Duodenal mucosa (tissue), 2 donors: ENCODE data around the gene EEF1A2.

Source experiments
- H3K27ac ChIP-seq: one replicate; pipeline ENCODE4 v1.7.0; 2013; ENCODE audit warnings: low read depth, low read length
- H3K27me3 ChIP-seq, 2 donors: one replicate each; pipeline ENCODE4 v1.7.0; 2013; ENCODE audit warnings: low read length in 2 of 2, control low read depth in 1 of 2; ENCODE audit not compliant: insufficient read depth in 2 of 2, control insufficient read depth in 1 of 2
- H3K36me3 ChIP-seq, 2 donors: one replicate each; pipeline ENCODE4 v1.7.0; 2013; ENCODE audit warnings: low read length in 2 of 2, control low read depth in 1 of 2; ENCODE audit not compliant: insufficient read depth in 2 of 2, control insufficient read depth in 1 of 2
- H3K4me1 ChIP-seq, 2 donors: one replicate each; pipeline ENCODE4 v1.7.0; 2013; ENCODE audit warnings: low read length in 2 of 2, control low read depth in 1 of 2; ENCODE audit not compliant: insufficient read depth in 2 of 2, control insufficient read depth in 1 of 2
- H3K4me3 ChIP-seq, 2 donors: one replicate each; pipeline ENCODE4 v1.7.0; 2013; ENCODE audit warnings: low read length in 2 of 2, low read depth in 1 of 2
- H3K9ac ChIP-seq, 2 donors: one replicate each; pipeline ENCODE4 v1.7.0; 2013; ENCODE audit warnings: low read length in 2 of 2, low read depth in 1 of 2
- H3K9me3 ChIP-seq, 2 donors: one replicate each; pipeline ENCODE4 v1.7.0; 2013; ENCODE audit warnings: low read length in 2 of 2, control low read depth in 1 of 2; ENCODE audit not compliant: control insufficient read depth in 1 of 2

EEF1A2 gene

DNA sequence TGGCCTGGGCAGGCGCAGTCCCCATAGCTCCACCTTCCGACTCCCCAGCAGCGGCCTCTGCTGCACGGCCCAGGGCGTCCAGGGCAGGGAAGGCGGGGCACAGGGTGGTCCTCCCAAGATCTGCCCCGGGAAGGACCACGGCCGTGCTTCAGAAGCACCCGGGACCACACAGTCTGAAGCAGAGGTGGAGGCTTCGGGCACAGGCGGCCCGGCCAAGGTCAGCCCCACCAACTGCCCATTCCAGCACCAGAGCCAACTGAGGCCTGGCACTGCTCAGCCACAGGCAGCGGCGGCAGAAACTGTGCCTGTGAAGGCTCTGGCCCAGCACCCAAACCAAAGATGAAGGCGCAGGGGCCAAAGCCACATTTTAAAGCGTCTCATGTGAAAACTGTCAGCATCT lies 47.1 kb downstream of the EEF1A2 start:
- peaks cover 4 to 22% of the 10 kb centered on the region in 2 donors for H3K27me3 ChIP-seq
- H3K4me3 ChIP-seq, result no peak overlapping the region
- H3K27ac ChIP-seq, result no peak overlapping the region
- no peaks in the 10 kb centered on the region for H3K36me3 ChIP-seq
- no peaks in the 10 kb centered on the region for H3K4me1 ChIP-seq
- no peak overlapping the region for H3K9ac ChIP-seq
- no peaks in the 10 kb centered on the region for H3K9me3 ChIP-seq

DNA sequence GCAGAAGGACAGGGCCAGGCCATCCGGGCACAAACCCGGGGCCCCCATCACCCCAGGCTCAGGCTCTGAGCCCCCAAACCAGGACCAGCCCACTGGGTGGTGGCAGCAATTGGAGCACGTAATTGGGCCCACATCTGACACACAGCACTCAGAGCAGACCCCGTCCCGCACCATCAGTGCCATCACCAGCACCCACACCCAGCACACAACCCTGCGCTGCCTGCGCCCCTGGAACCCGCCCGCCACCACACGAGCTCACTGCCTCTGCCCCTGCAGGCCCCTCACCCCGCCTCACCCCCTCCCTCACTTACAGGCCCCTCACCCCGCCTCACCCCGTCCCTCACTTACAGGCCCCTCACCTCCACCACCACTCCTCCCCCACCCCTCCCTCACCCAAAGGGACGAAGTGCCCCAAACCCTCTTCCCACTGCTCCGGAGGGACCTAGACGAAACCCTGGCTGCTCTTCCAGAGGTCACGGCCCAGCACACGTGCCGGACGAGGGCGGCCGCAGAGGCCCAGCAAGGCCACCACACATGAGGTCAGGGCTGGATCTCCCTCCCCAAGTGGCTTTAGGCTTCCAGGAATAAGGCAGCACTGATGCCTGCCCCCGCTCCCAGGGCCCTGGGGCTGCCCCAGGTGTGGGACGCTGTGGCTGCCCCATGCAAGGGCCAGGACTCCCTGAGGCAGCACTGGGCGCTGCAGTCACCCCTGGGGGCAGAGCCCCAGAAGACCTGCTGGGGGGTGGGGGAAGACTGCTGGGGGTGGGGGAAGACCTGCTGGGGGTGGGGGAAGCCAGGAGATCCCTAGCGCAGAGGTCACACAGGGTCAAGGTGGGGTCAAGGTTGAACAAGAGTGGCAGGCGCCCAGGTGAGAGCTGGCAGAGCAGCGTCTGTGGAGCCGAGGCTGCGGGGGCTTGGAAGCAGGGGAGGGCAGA lies 48.8 kb downstream of the EEF1A2 start:
- H3K27me3 ChIP-seq, result peaks cover 4 to 20% of the 10 kb centered on the region in 2 donors
- H3K9me3 ChIP-seq, result no peaks in the 10 kb centered on the region
- H3K4me1 ChIP-seq, result no peaks in the 10 kb centered on the region
- no peak overlapping the region for H3K9ac ChIP-seq
- H3K27ac ChIP-seq, result no peak overlapping the region
- no peak overlapping the region for H3K4me3 ChIP-seq
- no peaks in the 10 kb centered on the region for H3K36me3 ChIP-seq

DNA sequence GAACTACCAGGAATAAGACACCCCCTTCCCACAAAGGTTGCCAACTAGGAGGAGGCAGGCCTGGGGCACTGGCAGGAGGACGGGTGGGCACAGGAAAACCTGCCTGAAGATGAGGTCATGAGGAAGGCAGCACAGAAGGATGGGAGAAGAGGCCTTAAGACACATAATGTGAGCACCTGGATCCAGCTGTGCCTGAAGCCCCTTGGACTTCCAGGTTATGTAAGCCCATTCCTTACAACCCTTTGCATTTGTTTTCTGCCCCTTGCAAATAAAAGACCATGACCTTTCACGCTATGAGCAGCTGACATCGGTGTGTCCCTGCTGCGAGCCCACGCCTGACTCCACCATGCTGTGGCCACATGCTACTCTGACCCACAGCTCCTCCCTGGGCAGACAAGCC lies 49.9 kb downstream of the EEF1A2 start:
- Histone ChIP-seq H3K4me3 (no peak overlapping the region), H3K9ac (no peak overlapping the region), H3K9me3 (no peaks in the 10 kb centered on the region), H3K27me3 (peaks cover 4 to 13% of the 10 kb centered on the region in 2 donors), H3K36me3 (no peaks in the 10 kb centered on the region), H3K4me1 (no peaks in the 10 kb centered on the region), H3K27ac (no peak overlapping the region)

DNA sequence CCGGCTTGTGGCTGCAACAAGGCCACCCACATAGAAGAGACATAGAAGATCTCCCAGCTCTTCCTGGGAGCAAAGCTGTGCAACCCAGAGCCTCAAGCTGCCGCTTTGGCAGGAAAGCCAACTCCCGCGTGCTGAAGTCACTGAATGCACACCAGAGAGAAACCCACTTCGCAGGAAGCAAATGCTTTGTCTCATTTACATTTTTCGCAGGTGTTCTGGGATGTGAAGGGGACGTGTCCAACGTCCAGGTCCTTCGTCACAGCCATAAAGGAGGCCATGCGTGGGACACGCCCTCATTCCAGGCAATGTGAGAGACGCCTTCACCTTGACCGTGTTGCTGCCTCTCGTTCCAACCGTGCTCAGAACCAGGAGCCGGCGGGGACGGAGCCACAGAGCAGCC lies 50.9 kb downstream of the EEF1A2 start:
- Histone ChIP-seq H3K4me1 (no peaks in the 10 kb centered on the region), H3K36me3 (no peaks in the 10 kb centered on the region), H3K9ac (no peak overlapping the region), H3K27me3 (peaks cover 4 to 13% of the 10 kb centered on the region in 2 donors), H3K4me3 (no peak overlapping the region), H3K9me3 (no peaks in the 10 kb centered on the region), H3K27ac (no peak overlapping the region)

DNA sequence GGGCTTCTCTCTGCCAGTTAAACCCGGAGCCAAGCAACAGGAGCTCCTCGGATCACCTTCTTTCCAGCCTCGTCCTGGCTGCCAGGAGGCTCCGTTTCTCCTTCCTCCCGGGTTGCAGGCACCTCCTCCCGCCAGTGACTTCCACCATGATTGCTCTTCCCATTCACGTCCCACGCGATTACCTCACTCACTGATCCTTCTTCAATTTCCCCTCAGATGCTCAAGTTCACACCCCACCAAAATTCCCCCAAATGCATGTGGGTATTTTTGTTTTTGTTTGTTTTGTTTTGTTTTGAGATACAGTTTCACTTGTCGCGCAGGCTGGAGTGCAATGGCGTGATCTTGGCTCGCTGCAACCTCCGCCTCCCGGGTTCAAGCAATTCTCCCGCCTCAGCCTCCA lies 51.6 kb downstream of the EEF1A2 start:
- no peak overlapping the region for H3K4me3 ChIP-seq
- H3K27ac ChIP-seq, result no peak overlapping the region
- H3K36me3 ChIP-seq, result no peaks in the 10 kb centered on the region
- H3K27me3 ChIP-seq, result peaks cover 4 to 11% of the 10 kb centered on the region in 2 donors
- H3K4me1 ChIP-seq, result no peaks in the 10 kb centered on the region
- H3K9me3 ChIP-seq, result no peaks in the 10 kb centered on the region
- H3K9ac ChIP-seq, result no peak overlapping the region

DNA sequence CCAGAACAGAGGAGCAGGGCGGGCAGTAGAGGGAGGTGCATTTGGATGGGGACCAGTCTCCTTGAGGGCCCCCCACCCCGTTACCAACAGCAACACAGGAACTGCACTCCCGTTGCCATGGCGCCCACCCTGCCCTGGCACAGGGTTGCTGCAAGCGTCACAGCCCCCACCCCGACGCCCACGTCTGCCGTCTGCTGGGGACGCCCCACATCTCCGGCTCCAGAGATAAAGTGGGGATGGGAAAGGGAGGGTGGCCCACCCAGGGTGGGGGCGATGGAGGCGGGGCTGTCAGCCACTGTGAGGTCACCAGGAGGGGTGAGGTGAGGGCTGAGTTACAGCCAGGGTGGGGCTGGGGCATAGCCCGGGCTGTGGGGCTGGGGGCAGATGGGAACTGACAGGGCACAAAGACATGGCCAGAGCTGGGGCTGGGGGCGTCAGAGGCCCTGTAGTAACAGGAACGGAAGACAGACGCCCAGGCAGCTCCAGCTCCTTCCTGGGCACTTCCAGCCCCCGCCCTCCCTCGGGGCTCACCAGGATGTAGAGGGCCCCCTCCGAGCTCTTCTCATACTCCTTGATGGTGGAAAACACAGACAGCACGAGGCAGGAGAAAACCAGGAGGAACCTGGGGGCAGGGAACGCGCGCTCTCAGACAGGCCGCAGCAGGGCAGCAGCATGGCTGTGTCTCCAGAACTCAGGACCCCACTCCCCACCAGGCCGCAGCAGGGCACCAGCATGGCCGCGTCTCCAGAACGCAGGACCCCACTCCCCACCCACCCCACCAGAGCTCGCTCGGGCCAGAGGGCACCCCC lies 52.5 kb downstream of the EEF1A2 start:
- Histone ChIP-seq H3K9me3 (no peaks in the 10 kb centered on the region), H3K4me3 (no peak overlapping the region), H3K27me3 (peaks cover 4 to 11% of the 10 kb centered on the region in 2 donors), H3K9ac (no peak overlapping the region), H3K36me3 (no peaks in the 10 kb centered on the region), H3K27ac (no peak overlapping the region), H3K4me1 (no peaks in the 10 kb centered on the region)

DNA sequence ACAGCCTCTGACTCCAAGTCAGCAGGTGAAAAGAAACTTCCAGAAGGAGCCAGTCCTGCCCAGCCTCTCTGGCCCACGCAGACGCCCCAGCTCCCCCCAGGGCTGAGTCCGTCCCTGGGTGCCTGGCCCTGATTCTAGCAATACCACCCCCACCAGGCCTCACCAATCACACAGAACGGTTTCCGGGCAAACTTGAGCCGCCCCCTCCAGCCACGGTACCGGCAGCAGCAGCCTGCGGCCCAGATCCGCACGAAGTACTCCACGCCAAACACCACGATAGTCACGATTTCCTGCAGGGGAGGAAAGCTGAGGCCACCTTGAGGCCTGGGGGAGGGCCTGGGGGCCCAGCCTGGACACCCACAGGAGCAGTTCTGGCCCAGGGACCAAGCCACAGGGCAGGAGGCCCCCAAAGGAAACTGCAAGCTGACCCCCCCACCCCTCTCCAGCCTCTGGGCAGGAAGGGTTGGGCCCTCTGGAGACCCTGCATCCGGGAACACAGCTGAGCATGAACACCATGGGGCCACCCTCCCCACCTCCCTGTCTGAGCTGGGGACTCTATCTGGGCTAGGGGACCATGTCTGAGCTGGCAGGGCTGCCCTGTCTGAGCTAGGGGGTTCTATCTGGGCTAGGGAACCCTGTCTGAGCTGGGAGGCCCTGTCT lies 53.7 kb downstream of the EEF1A2 start:
- H3K9me3 ChIP-seq, result no peaks in the 10 kb centered on the region
- H3K9ac ChIP-seq, result no peak overlapping the region
- H3K4me1 ChIP-seq, result no peaks in the 10 kb centered on the region
- no peak overlapping the region for H3K27ac ChIP-seq
- no peaks in the 10 kb centered on the region for H3K36me3 ChIP-seq
- H3K27me3 ChIP-seq, result peaks cover 4 to 11% of the 10 kb centered on the region in 2 donors
- no peak overlapping the region for H3K4me3 ChIP-seq

DNA sequence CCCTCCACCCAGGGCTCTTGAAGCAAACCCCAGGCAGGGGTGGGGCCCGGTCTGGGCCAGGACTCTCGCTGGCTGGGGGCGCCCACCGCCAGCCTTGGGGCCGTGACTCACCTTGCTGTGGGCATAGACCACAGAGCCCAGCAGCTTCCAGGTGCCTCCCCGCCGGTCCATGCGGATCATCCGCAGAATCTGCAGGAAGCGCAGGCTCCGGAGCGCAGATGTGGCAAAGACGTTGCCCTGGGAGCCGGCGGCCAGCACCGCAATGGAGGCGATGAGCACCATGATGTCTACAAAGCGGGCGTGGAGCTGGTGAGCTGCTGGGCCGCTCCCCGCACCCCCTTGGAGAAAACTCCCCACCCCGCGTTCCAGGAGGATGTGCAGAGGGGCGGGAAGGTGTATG lies 54.3 kb downstream of the EEF1A2 start:
- H3K27ac ChIP-seq, result no peak overlapping the region
- H3K27me3 ChIP-seq, result peaks cover 4 to 11% of the 10 kb centered on the region in 2 donors

DNA sequence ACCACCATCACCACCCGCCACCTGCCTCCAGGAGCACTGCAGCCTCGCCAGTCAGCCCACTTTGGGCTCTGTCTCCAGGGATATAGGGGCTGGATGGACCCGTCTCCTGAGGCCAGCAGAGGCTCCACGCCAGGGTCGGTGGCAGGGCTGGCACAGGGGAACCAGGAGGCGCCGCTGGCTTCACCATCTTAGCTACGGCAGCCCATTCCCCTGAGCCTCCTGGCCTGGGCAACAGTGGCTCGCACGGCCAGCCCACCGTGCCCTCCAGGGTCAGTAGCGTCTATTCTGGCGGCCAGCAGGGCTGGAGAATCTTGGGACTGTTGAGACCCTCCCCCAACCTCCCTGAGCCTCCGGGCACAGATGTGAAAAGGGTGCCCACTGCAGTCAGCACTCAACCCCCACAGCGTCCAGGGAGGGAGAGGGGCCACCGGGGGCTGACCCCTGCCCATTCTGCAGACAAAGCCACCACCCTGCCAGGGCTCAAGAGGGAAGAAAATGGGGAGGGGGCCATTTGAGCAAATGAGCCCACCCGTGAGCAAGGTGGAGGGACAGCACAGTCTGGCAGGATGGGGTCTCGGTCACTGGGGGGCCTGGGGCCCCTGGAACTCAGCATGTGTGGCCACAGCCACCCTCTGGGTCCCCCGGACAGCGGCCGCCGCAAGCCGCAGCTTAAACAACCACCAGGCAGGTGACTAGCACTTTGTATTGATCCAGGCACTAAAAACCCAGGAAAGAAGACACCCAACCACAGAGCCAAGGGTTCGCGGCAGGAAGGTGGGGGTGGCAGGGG lies 55.1 kb downstream of the EEF1A2 start:
- Histone ChIP-seq H3K4me1 (no peaks in the 10 kb centered on the region), H3K27me3 (peaks cover 0 to 7% of the 10 kb centered on the region in 2 donors), H3K36me3 (no peaks in the 10 kb centered on the region), H3K9ac (no peak overlapping the region), H3K4me3 (no peak overlapping the region), H3K9me3 (no peaks in the 10 kb centered on the region), H3K27ac (no peak overlapping the region)

More for the DNA sequence above, 54.3 kb downstream of the EEF1A2 start:
- no peaks in the 10 kb centered on the region for H3K9me3 ChIP-seq
- H3K36me3 ChIP-seq, result no peaks in the 10 kb centered on the region
- no peaks in the 10 kb centered on the region for H3K4me1 ChIP-seq
- H3K9ac ChIP-seq, result no peak overlapping the region
- H3K4me3 ChIP-seq, result no peak overlapping the region
